ENCODE measurements around the gene ANKRD62.

DNA sequence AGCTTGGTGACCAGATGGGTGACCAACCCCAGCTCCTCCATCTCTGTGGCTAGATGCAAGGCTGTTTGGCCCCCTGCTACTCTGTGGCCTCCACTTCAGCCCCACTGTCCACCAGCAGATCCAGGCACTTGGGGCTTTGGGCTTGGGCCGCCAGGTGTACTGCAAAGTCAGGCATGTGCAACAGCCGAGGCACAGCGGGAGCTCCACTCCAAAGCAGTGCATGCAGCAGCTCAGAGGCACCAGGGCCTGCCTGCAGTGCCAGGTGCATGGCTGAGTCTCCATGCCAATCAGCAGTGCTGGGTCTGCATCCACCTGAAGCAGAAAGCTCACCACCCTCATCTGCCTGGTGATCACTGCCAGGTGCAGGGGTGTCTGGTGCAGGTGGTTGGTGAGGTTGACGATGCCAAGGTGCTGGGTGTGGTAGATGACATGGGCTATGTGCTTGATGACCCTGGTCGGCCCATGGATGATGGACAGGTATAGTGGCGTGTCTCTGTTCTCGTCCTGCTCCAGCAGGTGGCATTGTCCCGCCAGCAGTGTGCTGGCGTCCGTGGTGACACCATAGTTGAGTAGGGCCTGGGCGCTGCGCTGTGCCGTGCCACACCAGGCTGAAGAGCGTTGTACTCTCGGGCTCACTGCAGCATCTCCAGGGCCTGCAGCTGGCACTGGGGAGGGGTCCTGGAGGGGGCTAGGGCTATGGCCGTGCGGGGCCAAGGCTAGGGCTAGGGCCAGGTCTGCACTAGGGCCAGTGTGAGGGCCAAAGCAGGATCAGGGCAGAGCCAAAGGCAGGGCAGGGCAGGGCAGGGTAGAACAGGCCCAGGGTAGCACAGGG is 1.0 kb upstream of the ANKRD62 start:
- TF ChIP-seq, protein P1, sequence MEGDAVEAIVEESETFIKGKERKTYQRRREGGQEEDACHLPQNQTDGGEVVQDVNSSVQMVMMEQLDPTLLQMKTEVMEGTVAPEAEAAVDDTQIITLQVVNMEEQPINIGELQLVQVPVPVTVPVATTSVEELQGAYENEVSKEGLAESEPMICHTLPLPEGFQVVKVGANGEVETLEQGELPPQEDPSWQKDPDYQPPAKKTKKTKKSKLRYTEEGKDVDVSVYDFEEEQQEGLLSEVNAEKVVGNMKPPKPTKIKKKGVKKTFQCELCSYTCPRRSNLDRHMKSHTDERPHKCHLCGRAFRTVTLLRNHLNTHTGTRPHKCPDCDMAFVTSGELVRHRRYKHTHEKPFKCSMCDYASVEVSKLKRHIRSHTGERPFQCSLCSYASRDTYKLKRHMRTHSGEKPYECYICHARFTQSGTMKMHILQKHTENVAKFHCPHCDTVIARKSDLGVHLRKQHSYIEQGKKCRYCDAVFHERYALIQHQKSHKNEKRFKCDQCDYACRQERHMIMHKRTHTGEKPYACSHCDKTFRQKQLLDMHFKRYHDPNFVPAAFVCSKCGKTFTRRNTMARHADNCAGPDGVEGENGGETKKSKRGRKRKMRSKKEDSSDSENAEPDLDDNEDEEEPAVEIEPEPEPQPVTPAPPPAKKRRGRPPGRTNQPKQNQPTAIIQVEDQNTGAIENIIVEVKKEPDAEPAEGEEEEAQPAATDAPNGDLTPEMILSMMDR (IDR thresholded peaks at IDR 0.05; ENCODE audit: low read depth, low read length) = peak; percentile 87
- no peak for TF ChIP-seq EZH2phosphoT487 (IDR thresholded peaks at IDR 0.05; ENCODE audit: low read depth)

Measured in OCI-LY3 (cell line).